K562 (cell line): ENCODE data around the gene PCDHGA8. TPM values are rescaled to one million over a fixed set of nuclear protein-coding genes. Genes with fewer than 3 reads are reported as not detected.
A peak's percentile ranks its signal among the peaks of the same experiment; 100 is the strongest.

Source experiments
- ATAC-seq: fragments of 200-7000 bp; cut with Tn5 transposase; 3 replicates; pipeline ENCODE4 v1.9.1; 2020; ENCODE audit warnings: moderate library complexity
- BruUV-seq: library from RNA; stranded (reverse); fragments of 400-500 nt; replicated peaks from 2 replicates; lab custom pipeline; 2021; lab: Mats Ljungman, UMichigan
- CTCF ChIA-PET: fragments of 300-600 bp; formaldehyde crosslinking; extraction: SDS; loops from one replicate; lab custom pipeline; 2021; ENCODE audit warnings: low intra/inter-chr PET ratio; lab: Yijun Ruan, JAX
- POLR2A ChIA-PET: fragments of 300-600, 350-650 bp; sonication (Branson Sonifier 250); formaldehyde crosslinking; extraction: SDS; loops from one replicate; lab custom pipeline; 2021; ENCODE audit warnings: antibody characterized with exemption, inconsistent platforms; lab: Yijun Ruan, JAX
- DNase-seq, 4 experiments: peaks; one replicate each; pipeline versions ENCODE4 v3.0.0 to v3.0.0-alpha.2; 2011 to 2018; ENCODE audit warnings: low spot score in 3 of 4, mixed read lengths in 3 of 4; ENCODE audit errors: extremely low read depth in 1 of 4
- FAIRE-seq: peaks from 2 replicates; lab custom pipeline; 2011; peaks lifted over from hg19 to GRCh38; lab: Jason Lieb, UNC
- H2AFZ ChIP-seq: 2 replicates; pipeline ENCODE4 v1.6.0; 2011; ENCODE audit warnings: low read depth, low read length, control low read depth, inconsistent platforms
- H3K27ac ChIP-seq: fragments of 200-600 bp; 3 replicates; pipeline ENCODE4 v1.8.0; 2011; ENCODE audit warnings: low read depth, mild to moderate bottlenecking, control low read depth, inconsistent platforms, low read length, moderate library complexity, mixed read lengths; ENCODE audit errors: extremely low read depth
- H3K27me3 ChIP-seq, 2 experiments: fragments of 300-600 bp in 1 of 2; 2 replicates in 1 of 2; 3 replicates in 1 of 2; pipeline versions ENCODE4 v1.6.0 to v1.8.0; 2011; ENCODE audit warnings: inconsistent platforms in 2 of 2, low read length in 2 of 2, mild to moderate bottlenecking in 1 of 2, mixed read lengths in 1 of 2, moderate library complexity in 1 of 2; ENCODE audit not compliant: control insufficient read depth in 2 of 2, insufficient read depth in 2 of 2
- H3K36me3 ChIP-seq: fragments of 300-600 bp; 3 replicates; pipeline ENCODE4 v1.8.0; 2011; ENCODE audit warnings: mild to moderate bottlenecking, low read length, inconsistent platforms; ENCODE audit not compliant: control insufficient read depth, insufficient read depth
- H3K4me1 ChIP-seq, 2 experiments: fragments of 200-600 bp in 1 of 2; replicated peaks in 1 of 2; 2 replicates in 1 of 2; 3 replicates in 1 of 2; pipeline versions ENCODE4 v1.5.1 to v1.8.0; 2011; ENCODE audit warnings: inconsistent platforms in 2 of 2, low read length in 2 of 2, mild to moderate bottlenecking in 1 of 2, mixed read lengths in 1 of 2, moderate library complexity in 1 of 2; ENCODE audit not compliant: control insufficient read depth in 2 of 2, insufficient read depth in 2 of 2
- H3K4me2 ChIP-seq: 2 replicates; pipeline ENCODE4 v1.6.1; 2011; ENCODE audit warnings: low read length, control low read depth, inconsistent platforms, mixed read lengths; ENCODE audit not compliant: insufficient read depth
- H3K4me3 ChIP-seq: fragments of 200-600 bp; sonication (generic), shearing (Covaris generic); 2 replicates; pipeline ENCODE4 v1.5.1; 2016; ENCODE audit warnings: control low read depth, inconsistent platforms
- H3K79me2 ChIP-seq: fragments of 200-600 bp; 3 replicates; pipeline ENCODE4 v1.8.0; 2011; ENCODE audit warnings: low read length, inconsistent platforms; ENCODE audit not compliant: control insufficient read depth, insufficient read depth
- H3K9ac ChIP-seq, 2 experiments: 2 replicates each; pipeline versions ENCODE4 v1.6.0 to v1.6.1; 2011; ENCODE audit warnings: low read depth in 2 of 2, low read length in 2 of 2, control low read depth in 1 of 2, inconsistent platforms in 1 of 2, mild to moderate bottlenecking in 1 of 2, mixed read lengths in 1 of 2; ENCODE audit not compliant: insufficient read depth in 1 of 2
- H3K9me1 ChIP-seq: one replicate; pipeline ENCODE4 v1.6.0; 2011; ENCODE audit warnings: inconsistent platforms, mild to moderate bottlenecking, low read length, moderate library complexity; ENCODE audit not compliant: control insufficient read depth, insufficient read depth
- H3K9me3 ChIP-seq: replicated peaks from 2 replicates; pipeline ENCODE4 v1.5.1; 2011; ENCODE audit warnings: low read depth, low read length, inconsistent platforms; ENCODE audit not compliant: control insufficient read depth, insufficient read depth
- H4K20me1 ChIP-seq: replicated peaks from 2 replicates; pipeline ENCODE4 v1.6.1; 2011; ENCODE audit warnings: low read length, inconsistent platforms, mixed read lengths; ENCODE audit not compliant: control insufficient read depth, insufficient read depth
- BRD9 ChIP-seq: fragments of 450-650 bp; IDR thresholded peaks from 2 replicates; pipeline ENCODE4 v1.6.1; 2018; ENCODE audit warnings: low read depth; ENCODE audit not compliant: partially characterized antibody
- CC2D1A ChIP-seq: fragments of 450-650 bp; IDR thresholded peaks from 2 replicates; pipeline ENCODE4 v1.6.1; 2017; ENCODE audit warnings: mild to moderate bottlenecking
- ESRRA ChIP-seq: fragments of 450-650 bp; IDR thresholded peaks from 2 replicates; pipeline ENCODE4 v1.6.1; 2014; ENCODE audit warnings: low read depth, mild to moderate bottlenecking, moderate library complexity, borderline replicate concordance
- MAX ChIP-seq: sonication (generic); formaldehyde crosslinking; IDR thresholded peaks from 2 replicates; pipeline ENCODE4 v1.9.0; 2022; ENCODE audit warnings: mild to moderate bottlenecking, missing genetic modification reagents
- MCM5 ChIP-seq: fragments of 450-650 bp; IDR thresholded peaks from 2 replicates; pipeline ENCODE4 v1.6.1; 2016; ENCODE audit warnings: low read depth
- NCOA4 ChIP-seq: fragments of 450-650 bp; IDR thresholded peaks from 2 replicates; pipeline ENCODE4 v1.6.1; 2018; ENCODE audit warnings: mild to moderate bottlenecking; ENCODE audit not compliant: partially characterized antibody
- NEUROD1 ChIP-seq: fragments of 150-350 bp; IDR thresholded peaks from 2 replicates; pipeline ENCODE4 v1.6.1; 2014; ENCODE audit warnings: borderline replicate concordance, low read length, low read depth; ENCODE audit not compliant: partially characterized antibody
- NFIX ChIP-seq: fragments of 250-450 bp; sonication (Bioruptor Pico); IDR thresholded peaks from 2 replicates; pipeline ENCODE4 v1.4.0; 2020; ENCODE audit warnings: low read depth, mild to moderate bottlenecking, moderate library complexity
- SIN3A ChIP-seq, 2 experiments: fragments of 150-350 bp in 1 of 2; IDR thresholded peaks; 2 replicates each; pipeline ENCODE4 v1.6.1; 2011 to 2016; ENCODE audit warnings: borderline replicate concordance in 2 of 2, low read depth in 2 of 2, low read length in 2 of 2, mild to moderate bottlenecking in 2 of 2, moderate library complexity in 2 of 2; ENCODE audit not compliant: control insufficient read depth in 1 of 2
- SNRNP70 ChIP-seq: fragments of 200-400 bp; formaldehyde crosslinking; optimal IDR thresholded peaks from 2 replicates; pipeline ENCODE3; 2017; ENCODE audit warnings: low read depth, low read length
- SRSF1 ChIP-seq: fragments of 200-400 bp; formaldehyde crosslinking; IDR thresholded peaks from 2 replicates; pipeline ENCODE4 v1.6.1; 2017; ENCODE audit warnings: mild to moderate bottlenecking, low read depth, low read length, moderate library complexity
- TSC22D4 ChIP-seq: fragments of 450-650 bp; IDR thresholded peaks from 2 replicates; pipeline ENCODE4 v1.6.1; 2016; ENCODE audit warnings: missing genetic modification characterization, missing biosample characterization, control low read depth
- ZNF347 ChIP-seq: fragments of 450-650 bp; formaldehyde crosslinking; IDR thresholded peaks from 2 replicates; pipeline ENCODE4 v1.4.0; 2020; ENCODE audit warnings: low read depth, mild to moderate bottlenecking, moderate library complexity
- WGBS: fragments of 100-300 bp; shearing (Covaris generic); methylation state at CpG from one replicate; pipeline ENCODE4 v1.1.6; 2016; ENCODE audit warnings: low coverage, mixed read lengths; ENCODE audit not compliant: insufficient coverage; ENCODE audit errors: missing lambda C conversion rate; 5-methylcytosine and 5-hydroxymethylcytosine counted together
- in situ Hi-C: fragments of 300-500 bp; cut with MboI; formaldehyde crosslinking; loops from 4 replicates; pipeline ENCODE4 v1.15.0; 2018; ENCODE audit warnings: inconsistent platforms, mixed read lengths
- intact Hi-C: fragments of 100-400 bp; cut with micrococcal nuclease; formaldehyde crosslinking; loops from 2 replicates; pipeline ENCODE4 v1.14.2; 2022
- polyA plus RNA-seq, 8 experiments: library from polyadenylated mRNA; depleted of rRNA in 4 of 8; stranded (reverse) in 5 of 8; unstranded in 3 of 8; fragments of >200 nt; fragmentation: Nextera tagmentation in 2 of 8; fragmentation: Illumina TruSeq in 1 of 8; extraction: Ambion mirVana in 2 of 8; extraction: Trizol in 1 of 8; gene quantifications; 2 replicates each; pipeline versions ENCODE4 v1.2.1 to v1.2.3, GENCODE V29; 2011 to 2014; ENCODE audit warnings: inconsistent platforms in 1 of 8, missing spikeins in 1 of 8
- total RNA-seq, 7 experiments: library from RNA; depleted of rRNA in 6 of 7; stranded (reverse); fragments of >200 nt in 6 of 7; fragmentation: Illumina TruSeq in 2 of 7; extraction: Trizol in 2 of 7; gene quantifications; 2 replicates each; pipeline versions ENCODE4 v1.2.1 to v1.2.3, GENCODE V29; 2011 to 2021; ENCODE audit warnings: low replicate concordance in 1 of 7
- TF ChIP-seq, protein P1 (sequence below): fragments of 200-400 bp; formaldehyde crosslinking; IDR thresholded peaks from 2 replicates; pipeline ENCODE4 v1.6.1; 2017; ENCODE audit warnings: mild to moderate bottlenecking, low read depth, low read length, moderate library complexity
- TF ChIP-seq, protein P2 (sequence below), 3 experiments: IDR thresholded peaks in 2 of 3; conservative IDR thresholded peaks in 1 of 3; 2 replicates each; pipeline ENCODE4 v1.5.1; 2011 to 2012; ENCODE audit warnings: low read length in 3 of 3, mild to moderate bottlenecking in 3 of 3, control low read depth in 2 of 3, improper control_type of control experiment in 1 of 3, inconsistent platforms in 1 of 3, low read depth in 1 of 3, mixed read lengths in 1 of 3, moderate library complexity in 1 of 3; ENCODE audit not compliant: insufficient read depth in 2 of 3
- TF ChIP-seq, protein P3 (sequence below): fragments of 250-450 bp; sonication (Bioruptor Pico); IDR thresholded peaks from 2 replicates; pipeline ENCODE4 v1.9.0; 2021; ENCODE audit warnings: mild to moderate bottlenecking

PCDHGA8 gene
- total and polyA plus RNA-seq, 9 of the 15 experiments (the other 6 are each of a cell fraction or from before 2014, with no cell fraction given) = 0.04 to 0.11 (median 0.07) TPM; not detected in 2

DNA sequence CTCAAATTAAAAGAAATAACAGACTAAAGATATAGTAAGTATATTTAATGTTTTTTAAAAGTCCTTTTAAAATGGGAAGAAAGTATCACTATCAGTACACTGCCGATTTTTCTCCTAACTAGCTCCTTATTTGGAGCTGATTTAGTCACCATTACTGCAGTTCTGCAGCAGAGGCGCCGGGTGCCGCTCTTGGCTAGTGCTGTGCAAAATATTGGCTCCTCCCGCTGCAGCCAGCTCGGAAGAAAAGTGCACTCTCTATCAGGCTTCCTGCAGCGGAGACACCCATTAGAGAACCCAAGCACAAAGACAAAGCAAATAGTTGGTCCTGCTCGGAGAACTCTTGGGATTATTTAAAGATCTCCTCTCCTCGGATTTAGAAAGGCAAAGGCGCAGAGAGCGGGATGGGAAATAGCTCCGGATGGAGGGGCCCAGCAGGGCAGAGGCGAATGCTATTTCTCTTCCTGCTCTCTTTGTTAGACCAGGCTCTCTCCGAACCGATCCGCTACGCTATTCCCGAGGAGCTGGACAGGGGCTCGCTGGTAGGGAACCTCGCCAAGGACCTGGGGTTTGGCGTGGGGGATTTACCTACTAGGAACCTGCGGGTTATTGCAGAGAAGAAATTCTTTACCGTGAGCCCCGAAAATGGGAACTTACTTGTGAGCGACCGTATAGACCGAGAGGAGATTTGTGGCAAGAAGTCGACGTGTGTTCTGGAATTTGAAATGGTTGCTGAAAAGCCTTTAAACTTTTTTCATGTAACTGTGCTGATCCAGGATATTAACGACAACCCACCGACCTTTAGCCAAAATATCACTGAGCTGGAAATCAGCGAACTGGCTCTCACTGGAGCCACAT is 22.2 kb upstream of the PCDHGA8 start, which contains the start of gene PCDHGB3:
TSS of gene PCDHGB3 (plus strand) at position 249 of the 855 bp plus-strand sequence. CDS start at position 402, 153 bp downstream.
- peak; percentile 98 for ATAC-seq
- POLR2A ChIA-PET = interaction anchor here (0.6 to 1.2 kb wide), 4 partner anchors 21 to 188 kb away, joined by 3 to 4 read pairs (median 4); partner anchors contain the start of gene TAF7
- TF ChIP-seq SIN3A (IDR thresholded peaks at IDR 0.05; ENCODE audit: borderline replicate concordance in 2 of 2, control insufficient read depth in 1 of 2, low read depth in 2 of 2, low read length in 2 of 2) (no peak), NEUROD1 (no peak), NCOA4 (no peak), MCM5 (no peak), MAX (CRISPR knock-in tag) (no peak), ZNF347 (CRISPR knock-in tag) (no peak), NFIX (no peak), SRSF1 (no peak), TSC22D4 (tag) (no peak), ESRRA (no peak), CC2D1A (no peak), BRD9 (no peak), SNRNP70 (no peak)
- TF ChIP-seq, protein P1, sequence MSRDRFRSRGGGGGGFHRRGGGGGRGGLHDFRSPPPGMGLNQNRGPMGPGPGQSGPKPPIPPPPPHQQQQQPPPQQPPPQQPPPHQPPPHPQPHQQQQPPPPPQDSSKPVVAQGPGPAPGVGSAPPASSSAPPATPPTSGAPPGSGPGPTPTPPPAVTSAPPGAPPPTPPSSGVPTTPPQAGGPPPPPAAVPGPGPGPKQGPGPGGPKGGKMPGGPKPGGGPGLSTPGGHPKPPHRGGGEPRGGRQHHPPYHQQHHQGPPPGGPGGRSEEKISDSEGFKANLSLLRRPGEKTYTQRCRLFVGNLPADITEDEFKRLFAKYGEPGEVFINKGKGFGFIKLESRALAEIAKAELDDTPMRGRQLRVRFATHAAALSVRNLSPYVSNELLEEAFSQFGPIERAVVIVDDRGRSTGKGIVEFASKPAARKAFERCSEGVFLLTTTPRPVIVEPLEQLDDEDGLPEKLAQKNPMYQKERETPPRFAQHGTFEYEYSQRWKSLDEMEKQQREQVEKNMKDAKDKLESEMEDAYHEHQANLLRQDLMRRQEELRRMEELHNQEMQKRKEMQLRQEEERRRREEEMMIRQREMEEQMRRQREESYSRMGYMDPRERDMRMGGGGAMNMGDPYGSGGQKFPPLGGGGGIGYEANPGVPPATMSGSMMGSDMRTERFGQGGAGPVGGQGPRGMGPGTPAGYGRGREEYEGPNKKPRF = no peak
- TF ChIP-seq, protein P2, sequence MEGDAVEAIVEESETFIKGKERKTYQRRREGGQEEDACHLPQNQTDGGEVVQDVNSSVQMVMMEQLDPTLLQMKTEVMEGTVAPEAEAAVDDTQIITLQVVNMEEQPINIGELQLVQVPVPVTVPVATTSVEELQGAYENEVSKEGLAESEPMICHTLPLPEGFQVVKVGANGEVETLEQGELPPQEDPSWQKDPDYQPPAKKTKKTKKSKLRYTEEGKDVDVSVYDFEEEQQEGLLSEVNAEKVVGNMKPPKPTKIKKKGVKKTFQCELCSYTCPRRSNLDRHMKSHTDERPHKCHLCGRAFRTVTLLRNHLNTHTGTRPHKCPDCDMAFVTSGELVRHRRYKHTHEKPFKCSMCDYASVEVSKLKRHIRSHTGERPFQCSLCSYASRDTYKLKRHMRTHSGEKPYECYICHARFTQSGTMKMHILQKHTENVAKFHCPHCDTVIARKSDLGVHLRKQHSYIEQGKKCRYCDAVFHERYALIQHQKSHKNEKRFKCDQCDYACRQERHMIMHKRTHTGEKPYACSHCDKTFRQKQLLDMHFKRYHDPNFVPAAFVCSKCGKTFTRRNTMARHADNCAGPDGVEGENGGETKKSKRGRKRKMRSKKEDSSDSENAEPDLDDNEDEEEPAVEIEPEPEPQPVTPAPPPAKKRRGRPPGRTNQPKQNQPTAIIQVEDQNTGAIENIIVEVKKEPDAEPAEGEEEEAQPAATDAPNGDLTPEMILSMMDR (IDR thresholded peaks at IDR 0.05 in 2 of 3, conservative IDR thresholded peaks at IDR 0.05 in 1 of 3; ENCODE audit: insufficient read depth in 2 of 3, low read depth in 1 of 3, low read length in 3 of 3) = peak; percentile 64 to 70 (median 67)
- TF ChIP-seq, protein P3, sequence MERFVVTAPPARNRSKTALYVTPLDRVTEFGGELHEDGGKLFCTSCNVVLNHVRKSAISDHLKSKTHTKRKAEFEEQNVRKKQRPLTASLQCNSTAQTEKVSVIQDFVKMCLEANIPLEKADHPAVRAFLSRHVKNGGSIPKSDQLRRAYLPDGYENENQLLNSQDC (CRISPR knock-in tag) = no peak

More for the DNA sequence above, 22.2 kb upstream of the PCDHGA8 start, which contains the start of gene PCDHGB3:
- Histone ChIP-seq H3K79me2 (no peaks in the 10 kb centered on the region), H3K9me1 (no peaks in the 10 kb centered on the region), H4K20me1 (no peaks in the 10 kb centered on the region), H3K4me3 (peak within 1 kb of the TSS; percentile 27), H3K36me3 (no peaks in the 10 kb centered on the region), H3K27ac (no peak within 1 kb of the TSS), H3K4me2 (no peak within 1 kb of the TSS; the same call in none of the 2 replicates), H2AFZ (peak within 1 kb of the TSS; percentile 62; the same call in 1 of the 2 replicates), H3K27me3 (peaks cover 15 to 47% of the 10 kb centered on the region in 2 experiments), H3K4me1 (peaks cover 0 to 14% of the 10 kb centered on the region in 2 experiments; a peak in 1 of 5 replicates), H3K9ac (no peak within 1 kb of the TSS), H3K9me3 (no peaks in the 10 kb centered on the region)
- BruUV-seq = no TSS peak
- FAIRE-seq (peak; percentile 67), DNase-seq (peak in 3 of 4 experiments; percentile 21 to 56 (median 42))
- CTCF ChIA-PET = interaction anchor here (0.5 to 0.8 kb wide), 3 partner anchors 154 to 773 kb away, joined by 3 to 5 read pairs (median 4); no protein-coding TSS in a partner anchor
- WGBS = 2% methylated on average over 32 of the region's 32 CpGs
- intact Hi-C loops = loop anchor here (5.0 kb wide), 1 partner anchor 43 kb away; no protein-coding TSS in a partner anchor
- in situ Hi-C loops = no loop called here
